GM23248 (cell line): ENCODE data around the gene AVPI1.

Source experiments
- EZH2 ChIP-seq: fragments of 200-600 bp; sonication (generic); IDR thresholded peaks from 2 replicates; pipeline ENCODE4 v1.6.1; 2018; ENCODE audit warnings: antibody characterized with exemption, mild to moderate bottlenecking; ENCODE audit not compliant: insufficient read depth, poor library complexity, severe bottlenecking
- EZH2phosphoT487 ChIP-seq: fragments of 200-600 bp; sonication (generic); IDR thresholded peaks from 2 replicates; pipeline ENCODE4 v1.6.1; 2018; ENCODE audit warnings: antibody characterized with exemption, moderate library complexity, mild to moderate bottlenecking, low read depth; ENCODE audit not compliant: insufficient read depth

GRCh38 chr10:97632949-97633884 is 53.8 kb downstream of the AVPI1 start, which contains the start of gene MORN4:
- no peak for TF ChIP-seq EZH2
- no peak for TF ChIP-seq EZH2phosphoT487
